A673 (cell line): Measurements from ENCODE around the gene ANKUB1.

ENCODE experiments used
- CTCF ChIP-seq: fragments of 300-800, 200-600 bp; sonication (generic); conservative IDR thresholded peaks from 2 replicates; pipeline ENCODE4 v1.5.1; 2017; ENCODE audit warnings: low read depth, mild to moderate bottlenecking, antibody characterized with exemption, low read length, moderate library complexity, mixed read lengths
- EZH2 ChIP-seq: fragments of 200-600 bp; sonication (generic); IDR thresholded peaks from 2 replicates; pipeline ENCODE4 v1.6.1; 2017; ENCODE audit warnings: borderline replicate concordance, low read depth, mild to moderate bottlenecking, mixed read lengths, antibody characterized with exemption, low read length; ENCODE audit not compliant: poor library complexity, severe bottlenecking

DNA sequence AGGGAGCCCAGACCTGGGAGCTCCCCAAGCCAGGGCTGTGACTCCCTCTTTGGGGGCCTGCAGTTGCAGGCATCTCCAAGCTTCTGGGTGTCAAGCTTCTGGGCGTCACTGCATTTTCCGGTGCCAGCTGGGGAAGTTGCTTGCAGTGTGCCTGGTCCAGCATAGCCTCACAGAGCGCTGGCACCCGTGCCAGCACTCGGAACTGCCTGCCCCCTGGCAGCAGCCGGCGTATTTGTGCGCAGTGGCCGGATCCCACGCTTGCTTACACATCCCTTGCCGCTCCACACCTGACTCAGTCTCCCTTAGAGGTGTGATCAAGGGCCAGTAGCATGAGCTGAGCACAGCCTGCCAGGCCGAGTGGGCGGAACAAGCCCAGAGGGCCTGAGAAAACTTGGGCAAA, 77.1 kb downstream of the ANKUB1 start:
- TF ChIP-seq CTCF = no peak
- TF ChIP-seq EZH2 = no peak
